Liver (tissue), 9 donors: Measurements from ENCODE around the gene PKP4. TPM values are rescaled to one million over a fixed set of nuclear protein-coding genes. Genes with fewer than 3 reads are reported as not detected.

ENCODE experiments used
- DNase-seq: peaks from one replicate; pipeline ENCODE4 v3.0.0-alpha.2; 2017; ENCODE audit warnings: low spot score
- H3K27ac ChIP-seq, 2 donors: one replicate each; pipeline ENCODE4 v1.7.0; 2013; ENCODE audit warnings: inconsistent platforms in 2 of 2, low read length in 2 of 2, control low read depth in 1 of 2, low read depth in 1 of 2, mild to moderate bottlenecking in 1 of 2
- H3K27me3 ChIP-seq, 4 donors: one replicate each; pipeline versions ENCODE4 v1.6.1 to v1.7.0; 2013; ENCODE audit warnings: low read length in 3 of 4, inconsistent platforms in 1 of 4, mild to moderate bottlenecking in 1 of 4, moderate library complexity in 1 of 4; ENCODE audit not compliant: control insufficient read depth in 4 of 4, insufficient read depth in 4 of 4
- H3K36me3 ChIP-seq, 4 donors: one replicate each; pipeline versions ENCODE4 v1.6.1 to v1.7.0; 2013; ENCODE audit warnings: low read length in 3 of 4, mild to moderate bottlenecking in 3 of 4, low read depth in 1 of 4, moderate library complexity in 1 of 4; ENCODE audit not compliant: control insufficient read depth in 4 of 4, insufficient read depth in 3 of 4
- H3K4me1 ChIP-seq, 4 donors: one replicate each; pipeline versions ENCODE4 v1.6.1 to v1.7.0; 2013; ENCODE audit warnings: low read length in 3 of 4, mild to moderate bottlenecking in 3 of 4, moderate library complexity in 1 of 4; ENCODE audit not compliant: control insufficient read depth in 4 of 4, insufficient read depth in 4 of 4
- H3K4me3 ChIP-seq, 3 donors: one replicate each; pipeline versions ENCODE4 v1.6.1 to v1.7.0; 2013; ENCODE audit warnings: low read length in 3 of 3, control low read depth in 1 of 3, low read depth in 1 of 3, mild to moderate bottlenecking in 1 of 3
- H3K9ac ChIP-seq, 2 donors: one replicate each; pipeline ENCODE4 v1.7.0; 2013; ENCODE audit warnings: low read length in 2 of 2, mild to moderate bottlenecking in 2 of 2, moderate library complexity in 2 of 2, control low read depth in 1 of 2, low read depth in 1 of 2
- H3K9me3 ChIP-seq, 4 donors: one replicate each; pipeline versions ENCODE4 v1.6.1 to v1.7.0; 2013; ENCODE audit warnings: low read length in 3 of 4; ENCODE audit not compliant: control insufficient read depth in 4 of 4
- ATF3 ChIP-seq: IDR thresholded peaks from 2 replicates; pipeline ENCODE4 v1.6.1; 2016; ENCODE audit warnings: antibody characterized with exemption
- EGR1 ChIP-seq, 2 donors: IDR thresholded peaks; 2 replicates each; pipeline ENCODE4 v1.6.1; 2016 to 2018; ENCODE audit warnings: antibody characterized with exemption in 2 of 2, low read depth in 2 of 2
- FOXA1 ChIP-seq: IDR thresholded peaks from 2 replicates; pipeline ENCODE4 v1.6.1; 2016; ENCODE audit warnings: antibody characterized with exemption
- FOXA2 ChIP-seq: IDR thresholded peaks from 2 replicates; pipeline ENCODE4 v1.6.1; 2016; ENCODE audit warnings: antibody characterized with exemption
- GABPA ChIP-seq, 2 donors: IDR thresholded peaks in 1 of 2; conservative IDR thresholded peaks in 1 of 2; 2 replicates each; pipeline ENCODE4 v1.6.1; 2016; ENCODE audit warnings: antibody characterized with exemption in 2 of 2, mild to moderate bottlenecking in 1 of 2, moderate library complexity in 1 of 2
- HNF4A ChIP-seq, 2 donors: conservative IDR thresholded peaks; 2 replicates each; pipeline ENCODE4 v1.6.1; 2016; ENCODE audit warnings: antibody characterized with exemption in 2 of 2, mild to moderate bottlenecking in 2 of 2
- HNF4G ChIP-seq: IDR thresholded peaks from 2 replicates; pipeline ENCODE4 v1.6.1; 2016; ENCODE audit warnings: antibody characterized with exemption
- JUND ChIP-seq, 2 donors: IDR thresholded peaks; 2 replicates each; pipeline ENCODE4 v1.6.1; 2016; ENCODE audit warnings: antibody characterized with exemption in 2 of 2
- MAX ChIP-seq: IDR thresholded peaks from 2 replicates; pipeline ENCODE4 v1.6.1; 2016; ENCODE audit warnings: antibody characterized with exemption
- NR2F2 ChIP-seq: IDR thresholded peaks from 2 replicates; pipeline ENCODE4 v1.6.1; 2016; ENCODE audit warnings: antibody characterized with exemption
- RAD21 ChIP-seq, 2 donors: IDR thresholded peaks; 2 replicates each; pipeline ENCODE4 v1.6.1; 2016; ENCODE audit warnings: antibody characterized with exemption in 2 of 2, mild to moderate bottlenecking in 2 of 2
- REST ChIP-seq: IDR thresholded peaks from 2 replicates; pipeline ENCODE4 v1.6.1; 2016; ENCODE audit warnings: antibody characterized with exemption, mild to moderate bottlenecking
- RXRA ChIP-seq, 2 donors: IDR thresholded peaks; 2 replicates each; pipeline ENCODE4 v1.6.1; 2017 to 2018; ENCODE audit warnings: antibody characterized with exemption in 2 of 2, mild to moderate bottlenecking in 1 of 2
- SP1 ChIP-seq: IDR thresholded peaks from 2 replicates; pipeline ENCODE4 v1.6.1; 2018; ENCODE audit warnings: antibody characterized with exemption, mild to moderate bottlenecking
- TAF1 ChIP-seq: conservative IDR thresholded peaks from 2 replicates; pipeline ENCODE4 v1.6.1; 2016; ENCODE audit warnings: antibody characterized with exemption, mild to moderate bottlenecking
- YY1 ChIP-seq: IDR thresholded peaks from 2 replicates; pipeline ENCODE4 v1.6.1; 2016; ENCODE audit warnings: antibody characterized with exemption, mild to moderate bottlenecking
- WGBS: extraction: QIAGEN DNeasy Blood & Tissue Kit; methylation state at CpG from one replicate; pipeline ENCODE4 v1.1.7; 2013; 5-methylcytosine and 5-hydroxymethylcytosine counted together
- polyA plus RNA-seq, 2 donors: library from polyadenylated mRNA; stranded (reverse) in 1 of 2; unstranded in 1 of 2; fragments of 200-250 nt in 1 of 2; fragments of >200 nt in 1 of 2; fragmentation: Nextera tagmentation in 1 of 2; extraction: Ambion mirVana in 1 of 2; gene quantifications; one replicate each; pipeline versions ENCODE4 v1.2.1 to v1.2.3, GENCODE V29; 2013 to 2015
- total RNA-seq, 2 donors: library from RNA; depleted of rRNA; stranded (reverse); fragments of >200 nt; gene quantifications; one replicate each; pipeline ENCODE4 v1.2.3, GENCODE V29; 2014
- TF ChIP-seq, protein P1 (sequence below): IDR thresholded peaks from 2 replicates; pipeline ENCODE4 v1.6.1; 2016; ENCODE audit warnings: antibody characterized with exemption
- TF ChIP-seq, protein P2 (sequence below): fragments of 150-350 bp; IDR thresholded peaks from 2 replicates; pipeline ENCODE4 v1.5.1; 2017; ENCODE audit warnings: improper control_type of control experiment, low read depth, low read length; ENCODE audit not compliant: missing input control
- donor health status: healthy.
- donor health status: healthy.
- donor health status: healthy.
- donor health status: healthy.
- donor health status: healthy.

The PKP4 gene
- total and polyA plus RNA-seq, 4 donors: 7.7 to 33.8 (median 19.0) TPM

DNA sequence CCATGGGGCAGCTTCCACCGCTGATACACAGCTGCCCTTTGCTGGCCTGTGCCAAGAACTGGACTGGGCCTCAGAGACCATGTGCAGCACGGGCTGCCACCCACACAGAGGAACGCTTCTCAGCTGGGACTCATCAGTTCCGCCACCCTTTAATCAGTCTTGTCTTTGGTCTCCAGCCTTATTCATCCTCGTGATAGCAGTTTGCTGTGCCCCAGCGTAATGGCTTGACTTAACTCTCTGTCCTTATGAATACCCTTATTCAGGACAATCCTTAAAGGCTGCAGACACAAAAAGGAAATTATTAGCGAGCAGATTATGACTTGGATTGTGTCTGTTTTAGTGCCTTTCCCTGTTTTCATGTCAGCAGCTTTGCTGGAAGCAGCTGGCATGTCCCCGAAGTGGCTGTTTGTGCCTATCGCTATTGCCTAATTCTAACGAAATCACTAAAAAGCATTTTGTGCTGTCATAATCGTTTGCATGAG is 229.5 kb downstream of the PKP4 start:
- WGBS: 64% methylated on average over 11 of the region's 11 CpGs
- Histone ChIP-seq H3K36me3 (peaks cover 0 to under 1% (median 0%) of the 10 kb centered on the region in 4 donors), H3K4me3 (no peak overlapping the region), H3K27me3 (no peaks in the 10 kb centered on the region), H3K4me1 (no peaks in the 10 kb centered on the region), H3K9ac (no peak overlapping the region), H3K27ac (no peak overlapping the region), H3K9me3 (no peaks in the 10 kb centered on the region)
- DNase-seq: no peak
- no peak for TF ChIP-seq FOXA1
- TF ChIP-seq RAD21 (IDR thresholded peaks at IDR 0.05): no peak
- TF ChIP-seq ATF3: no peak
- no peak for TF ChIP-seq HNF4G
- TF ChIP-seq REST: no peak
- no peak for TF ChIP-seq SP1
- TF ChIP-seq, protein P1, sequence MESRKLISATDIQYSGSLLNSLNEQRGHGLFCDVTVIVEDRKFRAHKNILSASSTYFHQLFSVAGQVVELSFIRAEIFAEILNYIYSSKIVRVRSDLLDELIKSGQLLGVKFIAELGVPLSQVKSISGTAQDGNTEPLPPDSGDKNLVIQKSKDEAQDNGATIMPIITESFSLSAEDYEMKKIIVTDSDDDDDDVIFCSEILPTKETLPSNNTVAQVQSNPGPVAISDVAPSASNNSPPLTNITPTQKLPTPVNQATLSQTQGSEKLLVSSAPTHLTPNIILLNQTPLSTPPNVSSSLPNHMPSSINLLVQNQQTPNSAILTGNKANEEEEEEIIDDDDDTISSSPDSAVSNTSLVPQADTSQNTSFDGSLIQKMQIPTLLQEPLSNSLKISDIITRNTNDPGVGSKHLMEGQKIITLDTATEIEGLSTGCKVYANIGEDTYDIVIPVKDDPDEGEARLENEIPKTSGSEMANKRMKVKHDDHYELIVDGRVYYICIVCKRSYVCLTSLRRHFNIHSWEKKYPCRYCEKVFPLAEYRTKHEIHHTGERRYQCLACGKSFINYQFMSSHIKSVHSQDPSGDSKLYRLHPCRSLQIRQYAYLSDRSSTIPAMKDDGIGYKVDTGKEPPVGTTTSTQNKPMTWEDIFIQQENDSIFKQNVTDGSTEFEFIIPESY: no peak
- TF ChIP-seq NR2F2: no peak
- TF ChIP-seq EGR1 (IDR thresholded peaks at IDR 0.05; ENCODE audit: low read depth in 2 of 2): no peak
- TF ChIP-seq TAF1: no peak
- no peak for TF ChIP-seq YY1
- TF ChIP-seq, protein P2, sequence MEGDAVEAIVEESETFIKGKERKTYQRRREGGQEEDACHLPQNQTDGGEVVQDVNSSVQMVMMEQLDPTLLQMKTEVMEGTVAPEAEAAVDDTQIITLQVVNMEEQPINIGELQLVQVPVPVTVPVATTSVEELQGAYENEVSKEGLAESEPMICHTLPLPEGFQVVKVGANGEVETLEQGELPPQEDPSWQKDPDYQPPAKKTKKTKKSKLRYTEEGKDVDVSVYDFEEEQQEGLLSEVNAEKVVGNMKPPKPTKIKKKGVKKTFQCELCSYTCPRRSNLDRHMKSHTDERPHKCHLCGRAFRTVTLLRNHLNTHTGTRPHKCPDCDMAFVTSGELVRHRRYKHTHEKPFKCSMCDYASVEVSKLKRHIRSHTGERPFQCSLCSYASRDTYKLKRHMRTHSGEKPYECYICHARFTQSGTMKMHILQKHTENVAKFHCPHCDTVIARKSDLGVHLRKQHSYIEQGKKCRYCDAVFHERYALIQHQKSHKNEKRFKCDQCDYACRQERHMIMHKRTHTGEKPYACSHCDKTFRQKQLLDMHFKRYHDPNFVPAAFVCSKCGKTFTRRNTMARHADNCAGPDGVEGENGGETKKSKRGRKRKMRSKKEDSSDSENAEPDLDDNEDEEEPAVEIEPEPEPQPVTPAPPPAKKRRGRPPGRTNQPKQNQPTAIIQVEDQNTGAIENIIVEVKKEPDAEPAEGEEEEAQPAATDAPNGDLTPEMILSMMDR: no peak
- no peak for TF ChIP-seq GABPA (IDR thresholded peaks at IDR 0.05 in 1 of 2, conservative IDR thresholded peaks at IDR 0.05 in 1 of 2)
- no peak for TF ChIP-seq MAX
- TF ChIP-seq FOXA2: no peak
- no peak for TF ChIP-seq JUND (IDR thresholded peaks at IDR 0.05)
- no peak for TF ChIP-seq HNF4A (conservative IDR thresholded peaks at IDR 0.05)
- no peak for TF ChIP-seq RXRA (IDR thresholded peaks at IDR 0.05)
